ENCODE results near the gene CYBC1.
"Not testable (repeated sequence)": the region's sequence is repeated elsewhere in the genome, so short reads cannot be mapped to it uniquely, and the experiment has no call there.

CYBC1 gene

GRCh38 chr17:82415786-82416185 is 34.8 kb downstream of the CYBC1 start:
- DNase-seq, result no peak
- intact Hi-C loops (cut with DNase I), result no loop called here

GRCh38 chr17:82415336-82415735 is 35.2 kb downstream of the CYBC1 start:
- intact Hi-C loops (cut with DNase I), result no loop called here
- no peak for DNase-seq

DNA sequence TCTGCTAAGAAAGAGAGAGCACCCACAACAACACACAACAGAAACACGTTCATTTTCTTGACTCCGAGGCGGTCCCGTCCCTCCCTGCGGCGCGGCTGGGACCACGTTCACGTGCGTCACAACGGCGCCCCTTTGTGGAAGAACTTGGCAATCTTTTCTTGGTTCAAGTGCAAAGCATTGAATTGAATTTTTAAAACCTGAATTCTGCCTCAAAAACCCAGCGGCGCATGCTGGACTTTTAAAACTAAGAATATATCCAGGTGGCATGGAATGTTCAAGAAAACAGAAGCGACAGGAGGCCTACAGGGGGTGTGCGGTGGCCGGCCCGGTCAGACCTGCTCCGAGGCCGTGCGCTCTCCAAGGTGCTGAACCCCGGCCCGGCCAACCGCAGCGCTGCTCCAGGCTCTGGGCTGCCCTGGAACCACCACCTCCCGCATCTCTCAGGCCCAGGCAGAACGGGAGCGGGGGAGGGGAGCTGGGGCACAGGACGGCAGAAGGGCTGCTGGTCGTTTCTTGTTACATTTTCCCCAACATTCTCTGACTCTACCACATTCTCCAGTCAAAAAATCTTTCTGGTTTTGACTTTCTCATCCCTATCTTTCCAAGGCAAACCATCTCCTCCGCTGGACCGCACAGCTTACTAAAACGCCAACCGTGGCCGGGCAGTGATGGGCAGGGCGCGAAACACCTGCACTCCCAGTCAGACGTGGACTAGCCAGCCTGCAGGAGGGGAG is 35.8 kb downstream of the CYBC1 start:
- intact Hi-C loops (cut with DNase I), result loop anchor here (5.0 kb wide), 1 partner anchor 62 kb away; no protein-coding TSS in a partner anchor
- DNase-seq, result peak; percentile 42 to 87 (median 70)

DNA sequence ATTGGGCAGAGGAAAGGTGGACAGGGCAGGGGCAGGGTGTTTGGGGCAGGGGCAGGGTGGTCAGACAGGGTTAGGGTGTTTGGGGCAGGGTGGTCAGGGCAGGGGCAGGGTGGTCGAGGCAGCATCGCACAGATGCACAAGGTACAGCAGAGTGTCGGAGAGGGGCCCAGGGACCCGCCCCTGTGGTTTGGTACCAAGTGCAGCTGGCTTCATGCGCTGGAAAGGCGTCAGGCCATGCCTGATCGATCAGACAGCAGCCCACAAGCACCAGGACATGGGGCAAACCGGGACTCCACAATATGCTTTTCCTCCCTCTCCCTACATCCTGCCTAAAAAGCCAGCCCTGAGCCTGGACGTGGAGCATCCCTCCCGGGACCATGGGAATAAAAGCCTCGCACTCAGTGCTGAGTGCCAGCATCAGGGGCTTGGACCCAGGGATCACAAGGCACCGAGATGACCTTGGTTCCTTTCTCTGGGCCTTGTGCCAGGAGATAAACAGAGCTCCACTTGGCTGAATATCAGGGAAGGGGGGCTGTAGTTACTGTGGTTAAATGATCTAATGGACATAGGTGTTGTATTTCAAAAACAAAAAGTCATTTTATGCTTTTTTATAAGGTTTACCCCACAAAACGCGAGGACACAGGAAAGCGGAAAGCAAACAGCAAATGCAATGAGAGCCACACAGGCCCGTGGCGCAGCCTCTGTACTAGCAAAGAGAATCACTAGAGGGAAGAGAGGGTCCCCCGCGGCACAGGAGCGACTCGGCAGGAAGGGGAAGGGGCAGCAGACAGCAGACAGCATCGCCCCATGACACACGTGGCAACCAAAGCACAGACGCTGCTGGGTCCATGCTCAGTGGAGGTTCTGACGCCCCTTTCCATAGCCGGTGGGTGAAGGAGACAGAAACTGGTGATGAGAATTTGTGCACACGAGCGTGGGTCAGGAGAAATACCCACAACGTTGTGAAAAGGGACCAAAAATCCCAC is 37.7 kb downstream of the CYBC1 start:
- DNase-seq, result no peak
- intact Hi-C loops (cut with DNase I), result loop anchor here (5.0 kb wide), 1 partner anchor 61 kb away; no protein-coding TSS in a partner anchor

DNA sequence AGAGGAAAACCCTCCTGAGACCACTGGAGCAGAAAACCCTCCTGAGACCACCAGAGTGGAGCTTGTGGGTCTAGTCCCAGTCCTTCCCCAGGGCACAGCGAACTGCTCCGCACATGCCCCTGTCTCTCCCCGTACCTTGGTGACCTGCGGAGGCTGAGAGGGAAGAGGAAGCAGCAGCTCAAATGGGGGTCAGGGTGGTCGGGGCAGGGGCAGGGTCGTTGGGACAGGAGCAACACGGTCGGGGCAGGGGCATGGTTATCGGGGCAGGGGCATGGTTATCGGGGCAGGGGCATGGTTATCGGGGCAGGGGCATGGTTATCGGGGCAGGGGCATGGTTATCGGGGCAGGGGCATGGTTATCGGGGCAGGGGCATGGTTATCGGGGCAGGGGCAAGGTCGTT is 38.5 kb downstream of the CYBC1 start:
- DNase-seq, result not testable (repeated sequence)
- intact Hi-C loops (cut with DNase I), result loop anchor here (5.0 kb wide), 1 partner anchor 60 kb away; no protein-coding TSS in a partner anchor

- no peak for DNase-seq
- intact Hi-C loops (cut with DNase I), result loop anchor here (5.0 kb wide), 1 partner anchor 59 kb away; no protein-coding TSS in a partner anchor
Observed at GRCh38 chr17:82411396-82412053, 39.0 kb downstream of the CYBC1 start.

DNA sequence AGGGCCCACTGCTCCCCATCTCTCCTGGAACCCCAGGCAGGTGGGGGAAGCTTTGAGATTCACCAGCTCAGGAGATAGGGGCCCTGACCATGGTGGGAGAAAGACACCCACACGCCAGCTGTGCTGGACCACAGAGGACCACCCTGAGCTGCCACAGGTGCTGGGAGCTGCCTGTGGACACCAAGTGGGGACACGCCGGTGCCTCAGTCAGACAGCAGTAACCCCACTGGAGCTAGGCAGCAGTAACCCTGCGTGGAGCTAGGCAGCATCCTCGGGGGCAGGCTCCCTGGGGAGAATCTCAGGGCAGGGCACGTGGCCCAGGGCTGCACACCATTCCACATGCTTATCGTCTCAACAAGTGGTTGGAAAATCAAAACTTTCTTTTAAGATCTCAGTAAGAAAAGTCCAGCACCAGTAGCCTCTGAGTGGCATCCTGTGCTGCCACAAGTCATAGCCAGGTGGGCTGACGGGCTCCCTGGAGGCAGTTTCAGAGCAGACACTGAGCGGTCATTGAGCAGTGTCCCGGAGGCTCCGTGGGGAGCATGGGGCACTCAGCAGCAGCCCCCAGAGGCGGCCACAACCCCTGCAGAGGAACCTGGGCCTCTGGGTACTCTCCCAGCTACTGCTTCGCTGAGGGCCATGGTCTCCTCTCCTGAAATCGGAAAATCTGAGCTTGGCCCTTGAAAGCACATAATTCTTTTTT is 40.4 kb downstream of the CYBC1 start:
- DNase-seq, result no peak
- intact Hi-C loops (cut with DNase I), result loop anchor here (5.0 kb wide), 1 partner anchor 58 kb away; no protein-coding TSS in a partner anchor

DNA sequence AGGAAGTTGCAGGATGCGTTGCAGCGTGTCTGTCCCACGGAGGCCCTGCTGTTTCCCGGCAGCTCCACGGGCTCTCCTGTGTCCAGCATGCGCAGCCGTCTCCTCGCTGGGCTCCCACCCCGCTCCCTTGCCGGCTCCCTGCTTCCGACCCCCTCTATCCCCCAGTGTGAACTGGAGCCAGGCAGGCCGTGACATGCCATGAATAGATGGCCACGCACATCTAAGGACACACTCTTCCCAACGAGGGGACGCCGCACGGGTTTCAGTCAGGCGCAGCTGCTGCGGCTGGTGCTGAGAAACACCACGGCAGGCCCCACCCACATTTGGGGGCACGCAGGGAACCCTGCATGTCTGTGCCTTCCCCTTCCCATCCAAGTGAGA is 41.6 kb downstream of the CYBC1 start:
- DNase-seq, result no peak
- intact Hi-C loops (cut with DNase I), result no loop called here

DNA sequence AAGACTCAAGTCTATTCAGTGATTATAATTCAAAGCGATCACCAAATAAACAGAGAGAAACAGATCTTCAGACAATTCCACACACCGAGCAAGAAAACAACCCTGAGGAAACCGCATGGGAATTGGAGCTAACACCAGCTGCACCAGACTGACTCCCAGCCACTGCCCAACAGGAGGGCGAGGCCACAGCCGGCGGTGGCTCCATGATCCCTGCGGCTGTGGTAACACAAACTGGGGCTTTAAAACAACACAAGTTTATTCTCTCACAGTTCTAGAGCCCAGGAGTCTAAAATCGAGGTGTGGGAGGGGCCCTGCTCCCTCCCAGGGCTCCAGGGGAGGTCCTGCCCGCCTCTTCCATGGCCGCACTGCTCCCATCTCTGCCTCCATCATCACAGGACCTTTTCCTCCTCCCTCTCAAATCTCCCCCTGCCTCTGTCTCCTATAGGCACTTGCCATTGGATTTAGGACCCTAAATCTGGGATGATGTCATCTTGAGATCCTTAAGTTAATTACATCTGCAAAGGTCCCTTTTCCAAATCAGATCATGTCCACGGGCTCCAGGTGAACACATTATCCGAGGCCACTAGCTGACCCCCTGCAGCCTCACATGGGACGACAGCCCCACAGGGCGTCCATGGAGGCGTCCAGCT is 42.1 kb downstream of the CYBC1 start:
- no peak for DNase-seq
- intact Hi-C loops (cut with DNase I), result no loop called here

DNA sequence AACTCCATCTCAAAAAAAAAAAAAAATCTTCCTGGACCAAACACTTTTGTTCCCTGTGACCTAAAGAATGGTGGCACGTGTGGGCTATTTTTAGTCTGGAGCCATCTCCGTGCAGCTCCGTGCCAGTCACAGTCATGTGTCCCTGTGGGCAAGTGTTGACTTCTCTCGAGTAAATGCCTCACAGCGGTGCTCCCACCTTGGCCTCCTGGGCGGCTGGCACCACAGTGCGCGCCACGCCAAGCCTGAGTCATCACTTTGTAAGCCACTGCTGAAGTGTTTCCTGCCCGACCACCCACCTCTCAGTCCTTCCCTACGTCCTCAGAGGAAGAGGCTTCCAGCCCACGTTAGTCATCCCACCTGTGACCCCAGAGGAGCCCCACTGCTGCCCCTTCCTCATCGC is 43.3 kb downstream of the CYBC1 start:
- intact Hi-C loops (cut with DNase I), result no loop called here

DNA sequence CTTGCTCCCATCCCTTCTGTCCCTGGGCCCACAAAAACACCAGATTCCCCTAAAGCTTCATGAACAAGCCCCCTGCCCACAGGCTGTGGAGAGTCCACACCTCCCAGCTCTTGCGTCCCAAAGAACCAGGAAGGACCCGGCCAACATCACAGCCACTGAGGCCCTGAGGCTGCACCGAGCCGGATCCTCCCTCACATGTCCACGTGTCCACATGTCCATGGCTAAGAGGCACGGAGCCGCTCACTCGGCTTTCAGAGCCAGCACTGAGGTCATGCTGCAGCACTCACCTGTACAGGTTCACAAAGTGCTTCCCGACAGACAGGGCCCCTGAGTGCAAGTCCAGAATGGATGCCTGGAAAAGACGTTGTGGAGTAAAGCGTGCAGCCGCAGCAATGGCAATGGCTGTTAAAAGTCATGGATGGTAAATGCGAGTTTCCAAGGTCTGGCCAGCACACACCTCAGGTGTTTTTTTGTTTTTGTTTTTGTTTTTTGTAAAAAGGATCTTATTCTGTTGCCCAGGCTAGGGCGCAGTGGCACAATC is 44.4 kb downstream of the CYBC1 start:
- intact Hi-C loops (cut with DNase I), result no loop called here
- no peak for DNase-seq

More for the DNA sequence above, 43.3 kb downstream of the CYBC1 start:
- no peak for DNase-seq

DNA sequence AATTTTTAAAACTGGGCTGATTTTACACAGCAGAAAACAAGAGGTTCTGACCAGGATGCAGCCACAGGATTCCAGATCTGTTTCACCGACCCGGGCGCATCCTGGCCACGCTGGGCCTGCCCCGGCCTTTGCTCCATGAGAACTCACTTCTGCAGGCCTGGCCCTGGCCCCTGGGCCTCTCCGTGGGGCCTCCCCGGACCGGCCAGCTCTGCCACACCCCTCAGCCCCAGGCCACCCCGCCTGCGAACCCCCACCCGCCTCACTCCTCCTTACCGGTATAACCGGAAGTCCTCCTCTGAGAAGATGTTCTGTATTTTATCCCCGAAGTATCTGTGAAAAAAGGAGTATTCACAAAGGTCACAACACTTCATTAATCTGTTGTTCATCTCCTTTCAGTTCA is 45.5 kb downstream of the CYBC1 start:
- DNase-seq, result no peak
- intact Hi-C loops (cut with DNase I), result no loop called here

- DNase-seq, result no peak
- intact Hi-C loops (cut with DNase I), result no loop called here
Observed at GRCh38 chr17:82403662-82404660, 46.6 kb downstream of the CYBC1 start.

- DNase-seq, result no peak
- intact Hi-C loops (cut with DNase I), result no loop called here
Observed at GRCh38 chr17:82402865-82403264, 47.7 kb downstream of the CYBC1 start.

- intact Hi-C loops (cut with DNase I), result no loop called here
Observed at GRCh38 chr17:82400830-82401229, 49.7 kb downstream of the CYBC1 start.

DNA sequence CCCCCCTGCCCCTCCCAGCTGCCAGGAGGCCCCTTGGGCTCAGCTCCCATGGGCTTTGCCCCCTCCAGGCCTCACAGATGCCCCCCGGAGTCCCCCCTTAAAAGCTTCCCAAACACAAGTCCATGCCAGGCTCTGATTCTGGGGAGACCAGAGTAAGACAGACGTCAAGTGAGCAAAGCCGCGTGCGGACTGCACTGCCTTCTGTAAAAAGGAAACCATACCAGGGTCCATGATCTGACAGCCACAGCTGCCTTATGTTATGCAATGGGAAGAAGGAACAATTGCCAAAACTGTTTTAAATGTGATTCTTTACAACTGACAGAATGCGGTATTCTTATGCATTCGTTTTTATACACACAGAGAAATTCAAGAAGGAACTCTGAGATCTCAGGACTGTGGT is 50.3 kb downstream of the CYBC1 start:
- no peak for DNase-seq
- intact Hi-C loops (cut with DNase I), result no loop called here

More at GRCh38 chr17:82400830-82401229, 49.7 kb downstream of the CYBC1 start:
- DNase-seq, result peak in 28 of 42 donors; percentile 11 to 61 (median 37)

DNA sequence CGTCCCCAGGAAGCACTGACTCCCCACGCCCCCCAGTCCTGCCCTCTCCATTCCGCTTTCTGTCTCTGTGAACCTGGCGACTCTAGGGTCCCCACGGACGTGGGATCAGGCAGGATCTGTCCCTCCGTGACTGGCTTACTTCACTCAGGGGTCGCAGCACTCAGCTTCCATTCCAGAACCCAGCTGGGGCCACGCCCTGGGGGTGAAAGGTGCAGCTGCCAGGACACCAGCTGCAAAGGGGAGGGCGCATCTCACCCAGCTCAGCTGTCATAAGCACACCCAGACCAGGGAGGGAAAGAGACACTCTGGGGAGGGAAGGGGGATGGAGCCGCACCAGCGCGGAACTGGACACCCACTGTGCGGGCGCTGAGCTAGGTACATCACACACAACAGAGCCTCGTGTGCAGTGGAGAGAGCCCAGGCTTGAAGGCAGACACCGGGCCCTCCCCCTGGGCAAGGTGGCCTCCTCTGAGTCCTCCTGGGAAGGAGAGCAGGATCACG is 50.9 kb downstream of the CYBC1 start:
- intact Hi-C loops (cut with DNase I), result no loop called here
- DNase-seq, result no peak
